HT-29 (cell line): ENCODE measurements around the gene SOX12. TPM values are rescaled to one million over a fixed set of nuclear protein-coding genes. Genes with fewer than 3 reads are reported as not detected.
A peak's percentile ranks its signal among the peaks of the same experiment; 100 is the strongest.
"Not testable (repeated sequence)": the region's sequence is repeated elsewhere in the genome, so short reads cannot be mapped to it uniquely, and the experiment has no call there.

Experiments used
- DNase-seq: peaks from one replicate; pipeline ENCODE4 v3.0.0-alpha.2; 2015; ENCODE audit warnings: low spot score
- total RNA-seq: library from RNA; depleted of rRNA; stranded (reverse); fragments of >200 nt; shearing (Covaris generic); gene quantifications from 2 replicates; pipeline ENCODE4 v1.2.3, GENCODE V29; 2014

The SOX12 gene
- total RNA-seq, 1 experiment from 2014 or later = 3.9 TPM

GRCh38 chr20:362271-363254 lies 37.2 kb downstream of the SOX12 start:
- DNase-seq = peak; percentile 99

GRCh38 chr20:363319-364078 lies 38.1 kb downstream of the SOX12 start:
- peak; percentile 66 for DNase-seq

GRCh38 chr20:364905-365794 lies 39.8 kb downstream of the SOX12 start:
- peak; percentile 54 for DNase-seq

GRCh38 chr20:366041-366718 lies 40.8 kb downstream of the SOX12 start:
- peak; percentile 80 for DNase-seq

GRCh38 chr20:366719-367485 lies 41.5 kb downstream of the SOX12 start:
- DNase-seq = no peak

GRCh38 chr20:367486-367887 lies 42.1 kb downstream of the SOX12 start:
- no peak for DNase-seq

GRCh38 chr20:368915-369314 lies 43.6 kb downstream of the SOX12 start:
- DNase-seq = no peak

GRCh38 chr20:370151-370600 lies 44.8 kb downstream of the SOX12 start:
- DNase-seq = peak; percentile 79

- DNase-seq = peak; percentile 31
These were observed 45.8 kb downstream of the SOX12 start for GRCh38 chr20:370977-371754.

- DNase-seq = peak; percentile 76
These were observed 46.6 kb downstream of the SOX12 start for GRCh38 chr20:371755-372542.

GRCh38 chr20:372543-373082 lies 47.3 kb downstream of the SOX12 start:
- not testable (repeated sequence) for DNase-seq

GRCh38 chr20:373171-373890 lies 48.0 kb downstream of the SOX12 start:
- DNase-seq = no peak

- no peak for DNase-seq
These were observed 50.0 kb downstream of the SOX12 start for GRCh38 chr20:375265-375889.

- DNase-seq = no peak
These were observed 50.7 kb downstream of the SOX12 start for GRCh38 chr20:376089-376488.

- DNase-seq = no peak
These were observed 51.4 kb downstream of the SOX12 start for GRCh38 chr20:376750-377149.

GRCh38 chr20:377578-377977 lies 52.2 kb downstream of the SOX12 start:
- not testable (repeated sequence) for DNase-seq

GRCh38 chr20:378961-379336 lies 53.6 kb downstream of the SOX12 start:
- no peak for DNase-seq
